GM12878 (cell line): ENCODE results near the gene PROSER2.

Source experiments
- BHLHE40 ChIP-seq, 2 experiments: fragments of 450-650 bp in 1 of 2; IDR thresholded peaks; 2 replicates each; pipeline ENCODE4 v1.6.1; 2011 to 2017; ENCODE audit warnings: low read depth in 2 of 2, borderline replicate concordance in 1 of 2, improper control_type of control experiment in 1 of 2, low read length in 1 of 2, mild to moderate bottlenecking in 1 of 2
- CBFB ChIP-seq: IDR thresholded peaks from 2 replicates; pipeline ENCODE4 v1.6.1; 2016; ENCODE audit warnings: antibody characterized with exemption, low read depth
- CBX5 ChIP-seq: sonication (generic); IDR thresholded peaks from 2 replicates; pipeline ENCODE4 v1.6.1; 2016; ENCODE audit warnings: low read depth, moderate library complexity, mild to moderate bottlenecking, inconsistent platforms
- EP300 ChIP-seq, 2 experiments: fragments of 150-350 bp in 1 of 2; IDR thresholded peaks; 2 replicates each; pipeline ENCODE4 v1.6.1; 2011 to 2012; ENCODE audit warnings: low read depth in 2 of 2, low read length in 2 of 2, borderline replicate concordance in 1 of 2, improper control_type of control experiment in 1 of 2, inconsistent platforms in 1 of 2; ENCODE audit not compliant: control insufficient read depth in 1 of 2
- EZH2 ChIP-seq: IDR thresholded peaks from 2 replicates; pipeline ENCODE4 v1.6.1; 2012; ENCODE audit warnings: low read depth, mild to moderate bottlenecking, control low read depth, inconsistent platforms, low read length, borderline replicate concordance; ENCODE audit not compliant: control insufficient read depth
- GABPA ChIP-seq: IDR thresholded peaks from 2 replicates; pipeline ENCODE4 v1.6.1; 2014; ENCODE audit warnings: antibody characterized with exemption, low read depth, mild to moderate bottlenecking, inconsistent platforms
- MXI1 ChIP-seq: fragments of 150-350 bp; IDR thresholded peaks from 2 replicates; pipeline ENCODE4 v1.6.1; 2011; ENCODE audit warnings: low read depth, mild to moderate bottlenecking, inconsistent platforms, low read length, improper control_type of control experiment
- POLR2A ChIP-seq: IDR thresholded peaks from 2 replicates; pipeline ENCODE4 v1.6.1; 2011; ENCODE audit warnings: low read depth, mild to moderate bottlenecking, low read length
- RELA ChIP-seq: fragments of 450-650 bp; IDR thresholded peaks from 2 replicates; pipeline ENCODE4 v1.8.0; 2014; ENCODE audit warnings: borderline replicate concordance; ENCODE audit not compliant: partially characterized antibody
- RFX5 ChIP-seq: IDR thresholded peaks from 2 replicates; pipeline ENCODE4 v1.6.1; 2011; ENCODE audit warnings: low read depth, low read length, improper control_type of control experiment
- SIN3A ChIP-seq: IDR thresholded peaks from 2 replicates; pipeline ENCODE4 v1.6.1; 2012; ENCODE audit warnings: low read depth, low read length, improper control_type of control experiment
- SMC3 ChIP-seq: IDR thresholded peaks from 2 replicates; pipeline ENCODE4 v1.6.1; 2011; ENCODE audit warnings: low read length, improper control_type of control experiment, borderline replicate concordance
- SRF ChIP-seq, 2 experiments: IDR thresholded peaks; 2 replicates each; pipeline ENCODE4 v1.6.1; 2011; ENCODE audit warnings: low read depth in 2 of 2, low read length in 2 of 2, mild to moderate bottlenecking in 1 of 2, moderate library complexity in 1 of 2
- TF ChIP-seq, protein P1 (sequence below), 3 experiments: IDR thresholded peaks in 2 of 3; conservative IDR thresholded peaks in 1 of 3; 2 replicates each; pipeline ENCODE4 v1.5.1; 2011; ENCODE audit warnings: low read depth in 3 of 3, low read length in 3 of 3, mild to moderate bottlenecking in 3 of 3, control low read depth in 2 of 3, moderate library complexity in 2 of 3, inconsistent platforms in 1 of 3, mixed read lengths in 1 of 3; ENCODE audit not compliant: control insufficient read depth in 2 of 3, insufficient read depth in 1 of 3; ENCODE audit errors: extremely low read depth in 1 of 3

DNA sequence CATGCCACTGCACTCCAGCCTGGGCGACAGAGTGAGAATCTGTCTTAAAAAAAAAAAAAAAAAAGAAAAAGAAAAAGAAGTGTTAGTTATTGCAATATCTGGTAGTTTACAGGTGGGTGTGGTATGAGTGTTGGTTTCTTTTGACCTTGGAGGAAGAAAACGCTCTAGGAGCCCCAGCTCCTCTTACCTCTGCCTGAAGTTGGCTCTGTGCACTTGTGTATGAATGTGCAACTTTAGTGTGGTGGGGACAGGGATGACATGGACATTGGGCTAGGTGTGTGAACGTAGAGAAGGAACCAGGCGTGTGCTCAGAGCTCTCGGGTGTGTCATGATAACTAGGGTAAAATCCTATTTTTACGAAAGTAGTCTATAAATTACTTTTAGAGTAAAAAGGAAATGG is 11.9 kb downstream of the PROSER2 start:
- TF ChIP-seq, protein P1, sequence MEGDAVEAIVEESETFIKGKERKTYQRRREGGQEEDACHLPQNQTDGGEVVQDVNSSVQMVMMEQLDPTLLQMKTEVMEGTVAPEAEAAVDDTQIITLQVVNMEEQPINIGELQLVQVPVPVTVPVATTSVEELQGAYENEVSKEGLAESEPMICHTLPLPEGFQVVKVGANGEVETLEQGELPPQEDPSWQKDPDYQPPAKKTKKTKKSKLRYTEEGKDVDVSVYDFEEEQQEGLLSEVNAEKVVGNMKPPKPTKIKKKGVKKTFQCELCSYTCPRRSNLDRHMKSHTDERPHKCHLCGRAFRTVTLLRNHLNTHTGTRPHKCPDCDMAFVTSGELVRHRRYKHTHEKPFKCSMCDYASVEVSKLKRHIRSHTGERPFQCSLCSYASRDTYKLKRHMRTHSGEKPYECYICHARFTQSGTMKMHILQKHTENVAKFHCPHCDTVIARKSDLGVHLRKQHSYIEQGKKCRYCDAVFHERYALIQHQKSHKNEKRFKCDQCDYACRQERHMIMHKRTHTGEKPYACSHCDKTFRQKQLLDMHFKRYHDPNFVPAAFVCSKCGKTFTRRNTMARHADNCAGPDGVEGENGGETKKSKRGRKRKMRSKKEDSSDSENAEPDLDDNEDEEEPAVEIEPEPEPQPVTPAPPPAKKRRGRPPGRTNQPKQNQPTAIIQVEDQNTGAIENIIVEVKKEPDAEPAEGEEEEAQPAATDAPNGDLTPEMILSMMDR (IDR thresholded peaks at IDR 0.05 in 2 of 3, conservative IDR thresholded peaks at IDR 0.05 in 1 of 3; ENCODE audit: control insufficient read depth in 2 of 3, extremely low read depth in 1 of 3, insufficient read depth in 1 of 3, low read depth in 3 of 3, low read length in 3 of 3): no peak
- no peak for TF ChIP-seq SRF (IDR thresholded peaks at IDR 0.05; ENCODE audit: low read depth in 2 of 2, low read length in 2 of 2)
- no peak for TF ChIP-seq EZH2
- TF ChIP-seq MXI1: no peak
- no peak for TF ChIP-seq GABPA
- TF ChIP-seq CBX5: no peak
- no peak for TF ChIP-seq SMC3
- TF ChIP-seq CBFB: no peak
- TF ChIP-seq RELA: no peak
- no peak for TF ChIP-seq SIN3A
- TF ChIP-seq POLR2A: no peak
- TF ChIP-seq RFX5: no peak
- no peak for TF ChIP-seq EP300 (IDR thresholded peaks at IDR 0.05; ENCODE audit: borderline replicate concordance in 1 of 2, control insufficient read depth in 1 of 2, low read depth in 2 of 2, low read length in 2 of 2)
- no peak for TF ChIP-seq BHLHE40 (IDR thresholded peaks at IDR 0.05; ENCODE audit: borderline replicate concordance in 1 of 2, low read depth in 2 of 2, low read length in 1 of 2)
